ENCODE data around the gene SKAP2. TPM values are rescaled to one million over a fixed set of nuclear protein-coding genes. Genes with fewer than 3 reads are reported as not detected.

Gene SKAP2
- total and polyA plus RNA-seq, 2 of the 13 experiments (the other 11 are each of a cell fraction or from before 2014, with no cell fraction given) = 3.6 to 12.9 TPM

DNA sequence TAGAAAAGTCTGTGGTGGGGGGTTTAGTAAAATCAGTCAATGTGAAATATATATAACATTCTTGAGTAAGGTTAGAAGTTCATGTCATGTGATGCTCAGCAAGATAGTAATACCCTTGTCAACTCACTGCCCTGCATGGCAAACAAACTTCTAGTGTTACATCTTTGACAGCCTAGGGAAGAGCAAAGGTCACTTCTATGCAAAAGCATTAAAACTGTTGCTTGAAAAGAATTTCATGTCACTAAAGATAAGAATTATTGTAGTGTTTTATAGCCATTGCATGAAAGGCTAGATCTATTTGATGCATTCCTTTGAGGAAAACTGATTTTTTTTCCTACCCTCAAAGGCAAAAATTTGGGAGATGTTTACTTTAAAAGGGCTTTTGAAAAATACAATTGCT is 176.0 kb downstream of the SKAP2 start (continued):
- TF ChIP-seq SAFB2 (CRISPR knock-in tag; IDR thresholded peaks at IDR 0.05; ENCODE audit: borderline replicate concordance, low read depth) (no peak), ZC3H13 (CRISPR knock-in tag; IDR thresholded peaks at IDR 0.05) (no peak), ZNF484 (CRISPR knock-in tag; IDR thresholded peaks at IDR 0.05; ENCODE audit: borderline replicate concordance, low read depth) (no peak), ZNF75D (CRISPR knock-in tag; IDR thresholded peaks at IDR 0.05; ENCODE audit: borderline replicate concordance) (no peak), NCOA5 (CRISPR knock-in tag; IDR thresholded peaks at IDR 0.05) (no peak), ZNF343 (CRISPR knock-in tag; IDR thresholded peaks at IDR 0.05) (no peak), SRSF4 (IDR thresholded peaks at IDR 0.05; ENCODE audit: low read depth, low read length, poor library complexity, severe bottlenecking) (no peak), XRCC5 (optimal IDR thresholded peaks at IDR 0.05; ENCODE audit: low read length) (no peak), ZNF337 (CRISPR knock-in tag; IDR thresholded peaks at IDR 0.05; ENCODE audit: borderline replicate concordance, low read depth) (no peak), NCOR1 (IDR thresholded peaks at IDR 0.05; ENCODE audit: borderline replicate concordance, low read length) (peak; percentile 77; the same call in 1 of the 2 replicates), KLF6 (CRISPR knock-in tag; IDR thresholded peaks at IDR 0.05) (0 out of 2 replicates have a peak, but pooled peaks have one; percentile 43), SAP130 (CRISPR knock-in tag; IDR thresholded peaks at IDR 0.05; ENCODE audit: low read depth) (peak; percentile 69), SOX6 (IDR thresholded peaks at IDR 0.05) (no peak), SOX6 (CRISPR knock-in tag; IDR thresholded peaks at IDR 0.05) (peak; percentile 29; the same call in 1 of the 2 replicates), ZNF136 (CRISPR knock-in tag; IDR thresholded peaks at IDR 0.05; ENCODE audit: low read depth) (no peak), CCDC6 (CRISPR knock-in tag; IDR thresholded peaks at IDR 0.05) (no peak), ZZZ3 (CRISPR knock-in tag; IDR thresholded peaks at IDR 0.05; ENCODE audit: borderline replicate concordance) (no peak), HDAC1 (CRISPR knock-in tag; IDR thresholded peaks at IDR 0.05) (0 out of 2 replicates have a peak, but pooled peaks have one; percentile 37), ZNF775 (CRISPR knock-in tag; IDR thresholded peaks at IDR 0.05; ENCODE audit: borderline replicate concordance) (no peak), ZMYM2 (CRISPR knock-in tag; IDR thresholded peaks at IDR 0.05) (no peak), CBX1 (IDR thresholded peaks at IDR 0.05; ENCODE audit: low read depth) (no peak)
- TF ChIP-seq, protein P1, sequence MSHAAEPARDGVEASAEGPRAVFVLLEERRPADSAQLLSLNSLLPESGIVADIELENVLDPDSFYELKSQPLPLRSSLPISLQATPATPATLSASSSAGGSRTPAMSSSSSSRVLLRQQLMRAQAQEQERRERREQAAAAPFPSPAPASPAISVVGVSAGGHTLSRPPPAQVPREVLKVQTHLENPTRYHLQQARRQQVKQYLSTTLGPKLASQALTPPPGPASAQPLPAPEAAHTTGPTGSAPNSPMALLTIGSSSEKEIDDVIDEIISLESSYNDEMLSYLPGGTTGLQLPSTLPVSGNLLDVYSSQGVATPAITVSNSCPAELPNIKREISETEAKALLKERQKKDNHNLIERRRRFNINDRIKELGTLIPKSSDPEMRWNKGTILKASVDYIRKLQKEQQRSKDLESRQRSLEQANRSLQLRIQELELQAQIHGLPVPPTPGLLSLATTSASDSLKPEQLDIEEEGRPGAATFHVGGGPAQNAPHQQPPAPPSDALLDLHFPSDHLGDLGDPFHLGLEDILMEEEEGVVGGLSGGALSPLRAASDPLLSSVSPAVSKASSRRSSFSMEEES (CRISPR knock-in tag; IDR thresholded peaks at IDR 0.05) = peak; percentile 93
- TF ChIP-seq, protein P2, sequence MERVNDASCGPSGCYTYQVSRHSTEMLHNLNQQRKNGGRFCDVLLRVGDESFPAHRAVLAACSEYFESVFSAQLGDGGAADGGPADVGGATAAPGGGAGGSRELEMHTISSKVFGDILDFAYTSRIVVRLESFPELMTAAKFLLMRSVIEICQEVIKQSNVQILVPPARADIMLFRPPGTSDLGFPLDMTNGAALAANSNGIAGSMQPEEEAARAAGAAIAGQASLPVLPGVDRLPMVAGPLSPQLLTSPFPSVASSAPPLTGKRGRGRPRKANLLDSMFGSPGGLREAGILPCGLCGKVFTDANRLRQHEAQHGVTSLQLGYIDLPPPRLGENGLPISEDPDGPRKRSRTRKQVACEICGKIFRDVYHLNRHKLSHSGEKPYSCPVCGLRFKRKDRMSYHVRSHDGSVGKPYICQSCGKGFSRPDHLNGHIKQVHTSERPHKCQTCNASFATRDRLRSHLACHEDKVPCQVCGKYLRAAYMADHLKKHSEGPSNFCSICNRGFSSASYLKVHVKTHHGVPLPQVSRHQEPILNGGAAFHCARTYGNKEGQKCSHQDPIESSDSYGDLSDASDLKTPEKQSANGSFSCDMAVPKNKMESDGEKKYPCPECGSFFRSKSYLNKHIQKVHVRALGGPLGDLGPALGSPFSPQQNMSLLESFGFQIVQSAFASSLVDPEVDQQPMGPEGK (CRISPR knock-in tag; IDR thresholded peaks at IDR 0.05) = no peak
- TF ChIP-seq, protein P3, sequence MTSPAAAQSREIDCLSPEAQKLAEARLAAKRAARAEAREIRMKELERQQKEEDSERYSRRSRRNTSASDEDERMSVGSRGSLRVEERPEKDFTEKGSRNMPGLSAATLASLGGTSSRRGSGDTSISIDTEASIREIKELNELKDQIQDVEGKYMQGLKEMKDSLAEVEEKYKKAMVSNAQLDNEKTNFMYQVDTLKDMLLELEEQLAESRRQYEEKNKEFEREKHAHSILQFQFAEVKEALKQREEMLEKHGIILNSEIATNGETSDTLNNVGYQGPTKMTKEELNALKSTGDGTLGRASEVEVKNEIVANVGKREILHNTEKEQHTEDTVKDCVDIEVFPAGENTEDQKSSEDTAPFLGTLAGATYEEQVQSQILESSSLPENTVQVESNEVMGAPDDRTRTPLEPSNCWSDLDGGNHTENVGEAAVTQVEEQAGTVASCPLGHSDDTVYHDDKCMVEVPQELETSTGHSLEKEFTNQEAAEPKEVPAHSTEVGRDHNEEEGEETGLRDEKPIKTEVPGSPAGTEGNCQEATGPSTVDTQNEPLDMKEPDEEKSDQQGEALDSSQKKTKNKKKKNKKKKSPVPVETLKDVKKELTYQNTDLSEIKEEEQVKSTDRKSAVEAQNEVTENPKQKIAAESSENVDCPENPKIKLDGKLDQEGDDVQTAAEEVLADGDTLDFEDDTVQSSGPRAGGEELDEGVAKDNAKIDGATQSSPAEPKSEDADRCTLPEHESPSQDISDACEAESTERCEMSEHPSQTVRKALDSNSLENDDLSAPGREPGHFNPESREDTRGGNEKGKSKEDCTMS (CRISPR knock-in tag; conservative IDR thresholded peaks at IDR 0.05) = no peak
- TF ChIP-seq, protein P4, sequence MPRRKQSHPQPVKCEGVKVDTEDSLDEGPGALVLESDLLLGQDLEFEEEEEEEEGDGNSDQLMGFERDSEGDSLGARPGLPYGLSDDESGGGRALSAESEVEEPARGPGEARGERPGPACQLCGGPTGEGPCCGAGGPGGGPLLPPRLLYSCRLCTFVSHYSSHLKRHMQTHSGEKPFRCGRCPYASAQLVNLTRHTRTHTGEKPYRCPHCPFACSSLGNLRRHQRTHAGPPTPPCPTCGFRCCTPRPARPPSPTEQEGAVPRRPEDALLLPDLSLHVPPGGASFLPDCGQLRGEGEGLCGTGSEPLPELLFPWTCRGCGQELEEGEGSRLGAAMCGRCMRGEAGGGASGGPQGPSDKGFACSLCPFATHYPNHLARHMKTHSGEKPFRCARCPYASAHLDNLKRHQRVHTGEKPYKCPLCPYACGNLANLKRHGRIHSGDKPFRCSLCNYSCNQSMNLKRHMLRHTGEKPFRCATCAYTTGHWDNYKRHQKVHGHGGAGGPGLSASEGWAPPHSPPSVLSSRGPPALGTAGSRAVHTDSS (CRISPR knock-in tag; conservative IDR thresholded peaks at IDR 0.05) = no peak
